Measurements from ENCODE around the gene CERCAM.
"Not testable (repeated sequence)": the region's sequence is repeated elsewhere in the genome, so short reads cannot be mapped to it uniquely, and the experiment has no call there.

The CERCAM gene

GRCh38 chr9:128416432-128417019, 4.1 kb upstream of the CERCAM start:
- no peak for TF ChIP-seq CTCF (IDR thresholded peaks at IDR 0.05; ENCODE audit: borderline replicate concordance, control extremely low read depth, extremely low read depth, insufficient read depth, missing control alignments)
- DNase-seq (ENCODE audit: low spot score) = no peak
- in situ Hi-C loops (cut with MboI; ENCODE audit: low sequenced_read_pairs, unreplicated experiment) = no loop called here

- in situ Hi-C loops (cut with MboI; ENCODE audit: low sequenced_read_pairs, unreplicated experiment) = no loop called here
- no peak for DNase-seq (ENCODE audit: low spot score)
- TF ChIP-seq CTCF (IDR thresholded peaks at IDR 0.05; ENCODE audit: borderline replicate concordance, control extremely low read depth, extremely low read depth, insufficient read depth, missing control alignments) = no peak
Measured at GRCh38 chr9:128419061-128419925, 1.4 kb upstream of the CERCAM start.

GRCh38 chr9:128420060-128420650, 502 bp upstream of the CERCAM start:
- in situ Hi-C loops (cut with MboI; ENCODE audit: low sequenced_read_pairs, unreplicated experiment) = no loop called here
- peak; percentile 95 for DNase-seq (ENCODE audit: low spot score)
- peak; percentile 92 for TF ChIP-seq CTCF (IDR thresholded peaks at IDR 0.05; ENCODE audit: borderline replicate concordance, control extremely low read depth, extremely low read depth, insufficient read depth, missing control alignments)

- in situ Hi-C loops (cut with MboI; ENCODE audit: low sequenced_read_pairs, unreplicated experiment) = no loop called here
- no peak for DNase-seq (ENCODE audit: low spot score)
- no peak for TF ChIP-seq CTCF (IDR thresholded peaks at IDR 0.05; ENCODE audit: borderline replicate concordance, control extremely low read depth, extremely low read depth, insufficient read depth, missing control alignments)
Measured at GRCh38 chr9:128421482-128421996, 882 bp downstream of the CERCAM start.

- in situ Hi-C loops (cut with MboI; ENCODE audit: low sequenced_read_pairs, unreplicated experiment) = not testable (repeated sequence)
Measured at GRCh38 chr9:128422022-128422782, 1.5 kb downstream of the CERCAM start.

GRCh38 chr9:128422783-128423150, 2.1 kb downstream of the CERCAM start:
- no peak for TF ChIP-seq CTCF (IDR thresholded peaks at IDR 0.05; ENCODE audit: borderline replicate concordance, control extremely low read depth, extremely low read depth, insufficient read depth, missing control alignments)
- in situ Hi-C loops (cut with MboI; ENCODE audit: low sequenced_read_pairs, unreplicated experiment) = no loop called here
- no peak for DNase-seq (ENCODE audit: low spot score)

More at GRCh38 chr9:128422022-128422782, 1.5 kb downstream of the CERCAM start:
- not testable (repeated sequence) for DNase-seq (ENCODE audit: low spot score)

GRCh38 chr9:128423356-128423755, 2.7 kb downstream of the CERCAM start:
- DNase-seq (ENCODE audit: low spot score); in situ Hi-C loops (cut with MboI; ENCODE audit: low sequenced_read_pairs, unreplicated experiment): not testable (repeated sequence)
